Coronary artery (tissue), 2 donors: ENCODE data around the gene SETD1B.

Source experiments
- DNase-seq: peaks from one replicate; pipeline ENCODE4 v3.0.0-alpha.2; 2017; ENCODE audit warnings: low spot score
- H3K27ac ChIP-seq, 2 donors: fragments of 200-600 bp; sonication (generic); one replicate each; pipeline ENCODE4 v1.5.1; 2016 to 2019
- H3K4me3 ChIP-seq: fragments of 200-600 bp; sonication (generic); 2 replicates; pipeline ENCODE4 v1.5.1; 2016; ENCODE audit warnings: mild to moderate bottlenecking, moderate library complexity
- TF ChIP-seq, protein P1 (sequence below): fragments of 200-600 bp; sonication (generic); IDR thresholded peaks from one replicate; pipeline ENCODE4 v1.5.1; 2019; ENCODE audit warnings: antibody characterized with exemption

SETD1B gene

DNA sequence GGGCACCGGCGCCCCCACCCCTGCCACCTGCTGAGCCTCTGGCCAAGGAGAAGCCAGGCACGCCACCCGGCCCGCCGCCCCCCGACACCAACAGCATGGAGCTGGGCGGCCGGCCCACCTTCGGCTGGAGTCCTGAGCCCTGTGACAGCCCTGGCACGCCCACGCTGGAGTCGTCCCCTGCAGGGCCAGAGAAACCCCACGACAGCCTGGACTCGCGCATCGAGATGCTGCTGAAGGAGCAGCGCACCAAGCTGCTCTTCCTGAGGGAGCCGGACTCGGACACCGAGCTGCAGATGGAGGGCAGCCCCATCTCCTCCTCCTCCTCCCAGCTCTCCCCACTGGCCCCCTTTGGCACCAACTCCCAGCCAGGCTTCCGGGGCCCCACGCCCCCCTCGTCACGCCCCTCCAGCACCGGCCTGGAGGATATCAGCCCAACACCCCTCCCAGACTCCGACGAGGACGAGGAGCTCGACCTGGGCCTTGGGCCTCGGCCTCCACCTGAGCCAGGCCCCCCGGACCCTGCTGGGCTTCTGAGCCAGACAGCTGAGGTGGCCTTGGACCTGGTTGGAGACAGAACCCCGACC lies 6.5 kb downstream of the SETD1B start:
- DNase-seq = no peak
- no peak overlapping the region for H3K4me3 ChIP-seq
- TF ChIP-seq, protein P1, sequence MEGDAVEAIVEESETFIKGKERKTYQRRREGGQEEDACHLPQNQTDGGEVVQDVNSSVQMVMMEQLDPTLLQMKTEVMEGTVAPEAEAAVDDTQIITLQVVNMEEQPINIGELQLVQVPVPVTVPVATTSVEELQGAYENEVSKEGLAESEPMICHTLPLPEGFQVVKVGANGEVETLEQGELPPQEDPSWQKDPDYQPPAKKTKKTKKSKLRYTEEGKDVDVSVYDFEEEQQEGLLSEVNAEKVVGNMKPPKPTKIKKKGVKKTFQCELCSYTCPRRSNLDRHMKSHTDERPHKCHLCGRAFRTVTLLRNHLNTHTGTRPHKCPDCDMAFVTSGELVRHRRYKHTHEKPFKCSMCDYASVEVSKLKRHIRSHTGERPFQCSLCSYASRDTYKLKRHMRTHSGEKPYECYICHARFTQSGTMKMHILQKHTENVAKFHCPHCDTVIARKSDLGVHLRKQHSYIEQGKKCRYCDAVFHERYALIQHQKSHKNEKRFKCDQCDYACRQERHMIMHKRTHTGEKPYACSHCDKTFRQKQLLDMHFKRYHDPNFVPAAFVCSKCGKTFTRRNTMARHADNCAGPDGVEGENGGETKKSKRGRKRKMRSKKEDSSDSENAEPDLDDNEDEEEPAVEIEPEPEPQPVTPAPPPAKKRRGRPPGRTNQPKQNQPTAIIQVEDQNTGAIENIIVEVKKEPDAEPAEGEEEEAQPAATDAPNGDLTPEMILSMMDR = no peak
- peak overlapping the region in 1 of 2 donors; percentile 93 for H3K27ac ChIP-seq

DNA sequence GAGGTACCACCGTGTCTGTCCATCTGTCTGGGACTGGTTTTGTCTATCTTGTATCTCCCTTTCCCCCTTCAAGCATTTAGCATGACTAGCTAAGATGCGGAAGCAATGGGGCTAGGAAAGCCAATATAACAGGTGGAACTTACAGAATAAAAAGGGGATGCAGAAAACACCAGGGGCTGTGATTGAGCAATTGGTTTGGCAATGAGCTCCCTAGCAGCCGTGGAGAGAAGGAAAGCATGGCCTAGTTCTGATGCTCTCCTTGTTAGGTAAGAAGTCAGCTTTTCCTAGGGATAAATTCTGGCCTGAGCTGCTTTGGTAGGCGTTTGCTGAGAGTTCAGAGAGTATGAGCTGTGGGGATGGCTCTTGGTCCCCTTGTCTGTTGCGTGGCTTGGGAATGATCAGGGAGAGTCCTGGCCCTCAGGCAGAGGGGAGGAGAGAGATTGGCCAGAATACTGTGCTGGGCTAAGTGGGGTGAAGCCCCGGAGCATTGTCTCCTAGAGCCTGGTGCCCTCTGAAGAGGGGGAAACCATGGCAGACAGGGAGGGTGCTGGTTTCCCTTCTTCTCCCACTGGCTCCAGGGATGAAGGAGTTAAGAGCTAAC lies 7.1 kb downstream of the SETD1B start:
- DNase-seq = no peak
- Histone ChIP-seq H3K4me3 (peak overlapping the region; percentile 86), H3K27ac (peak overlapping the region; percentile 74 to 93)
- TF ChIP-seq, protein P1 = no peak

DNA sequence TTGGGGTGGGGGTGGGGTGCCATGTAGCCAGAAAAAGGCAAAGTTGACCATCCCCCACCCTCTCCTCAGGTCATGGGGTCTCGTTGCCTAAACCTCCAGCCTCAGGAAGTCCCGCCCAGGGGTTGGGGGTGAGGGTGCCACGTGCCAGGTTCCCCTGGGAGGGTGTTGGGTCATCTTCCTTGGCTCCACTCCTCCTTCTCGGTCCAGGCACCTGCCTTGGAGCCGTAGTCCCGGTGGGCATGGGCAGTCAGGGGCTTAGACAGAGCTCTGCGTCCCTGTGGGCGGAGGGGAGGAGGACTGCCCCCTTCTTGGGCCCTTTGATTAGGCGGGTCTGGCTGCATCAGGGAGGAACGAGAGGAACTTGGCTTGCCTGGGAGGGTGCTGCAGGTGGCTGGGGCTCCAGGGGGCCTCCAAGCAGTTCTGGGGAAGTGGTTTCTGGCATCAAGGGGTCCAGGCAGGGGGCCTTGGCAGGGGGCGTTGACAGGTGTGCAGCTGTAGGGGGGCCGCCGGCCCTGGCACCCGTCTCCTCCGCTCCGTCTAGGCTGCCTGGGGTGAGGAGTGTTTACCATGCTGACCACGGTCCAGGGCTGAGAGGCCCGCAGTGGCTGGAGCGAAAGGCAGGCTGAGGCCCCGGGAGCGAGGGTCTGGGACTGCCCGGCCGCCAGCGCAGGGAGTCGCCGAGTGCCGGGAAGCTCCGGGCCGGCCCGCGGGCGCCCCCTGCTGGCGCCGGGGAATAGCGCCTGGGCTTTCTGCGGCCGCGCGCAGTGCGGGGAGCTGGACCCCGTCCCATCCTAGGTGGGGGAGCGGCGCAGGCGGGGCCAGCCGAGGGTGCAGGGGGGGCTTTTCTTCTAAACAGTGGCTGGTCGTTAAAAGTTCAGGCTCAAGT lies 7.9 kb downstream of the SETD1B start:
- TF ChIP-seq, protein P1 = peak; percentile 99
- no peak for DNase-seq
- Histone ChIP-seq H3K4me3 (peak overlapping the region; percentile 86), H3K27ac (peak overlapping the region; percentile 74 to 93)

DNA sequence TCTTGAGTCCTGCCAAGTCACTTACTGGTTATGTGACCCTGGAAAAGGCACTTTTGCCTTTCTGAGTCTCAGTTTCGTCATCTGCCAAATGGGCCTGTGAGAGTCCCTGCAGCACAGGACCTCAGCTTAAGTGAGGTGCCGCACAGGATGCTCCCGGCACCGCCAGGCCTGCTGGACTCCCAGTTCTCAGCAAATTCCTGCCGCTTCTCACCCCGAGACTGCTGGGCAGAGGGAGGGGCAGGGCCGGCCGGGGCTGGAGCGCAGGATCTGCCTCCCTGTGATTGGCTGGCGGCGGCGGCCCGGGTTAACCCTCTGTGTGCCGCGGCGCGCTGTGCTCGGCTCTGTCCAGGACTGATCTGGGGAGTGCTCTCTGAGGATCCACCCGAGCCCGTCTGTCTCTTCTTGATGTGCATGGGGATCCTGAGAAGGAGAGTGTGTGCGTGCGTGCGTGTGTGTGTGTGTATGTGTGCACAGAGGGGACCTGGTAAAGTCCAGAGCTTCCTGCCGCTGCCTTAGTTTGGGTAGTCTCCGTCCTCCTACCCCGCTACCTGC lies 8.6 kb downstream of the SETD1B start:
- TF ChIP-seq, protein P1 = no peak
- DNase-seq = no peak
- Histone ChIP-seq H3K27ac (peak overlapping the region; percentile 74 to 93), H3K4me3 (peak overlapping the region; percentile 86)

DNA sequence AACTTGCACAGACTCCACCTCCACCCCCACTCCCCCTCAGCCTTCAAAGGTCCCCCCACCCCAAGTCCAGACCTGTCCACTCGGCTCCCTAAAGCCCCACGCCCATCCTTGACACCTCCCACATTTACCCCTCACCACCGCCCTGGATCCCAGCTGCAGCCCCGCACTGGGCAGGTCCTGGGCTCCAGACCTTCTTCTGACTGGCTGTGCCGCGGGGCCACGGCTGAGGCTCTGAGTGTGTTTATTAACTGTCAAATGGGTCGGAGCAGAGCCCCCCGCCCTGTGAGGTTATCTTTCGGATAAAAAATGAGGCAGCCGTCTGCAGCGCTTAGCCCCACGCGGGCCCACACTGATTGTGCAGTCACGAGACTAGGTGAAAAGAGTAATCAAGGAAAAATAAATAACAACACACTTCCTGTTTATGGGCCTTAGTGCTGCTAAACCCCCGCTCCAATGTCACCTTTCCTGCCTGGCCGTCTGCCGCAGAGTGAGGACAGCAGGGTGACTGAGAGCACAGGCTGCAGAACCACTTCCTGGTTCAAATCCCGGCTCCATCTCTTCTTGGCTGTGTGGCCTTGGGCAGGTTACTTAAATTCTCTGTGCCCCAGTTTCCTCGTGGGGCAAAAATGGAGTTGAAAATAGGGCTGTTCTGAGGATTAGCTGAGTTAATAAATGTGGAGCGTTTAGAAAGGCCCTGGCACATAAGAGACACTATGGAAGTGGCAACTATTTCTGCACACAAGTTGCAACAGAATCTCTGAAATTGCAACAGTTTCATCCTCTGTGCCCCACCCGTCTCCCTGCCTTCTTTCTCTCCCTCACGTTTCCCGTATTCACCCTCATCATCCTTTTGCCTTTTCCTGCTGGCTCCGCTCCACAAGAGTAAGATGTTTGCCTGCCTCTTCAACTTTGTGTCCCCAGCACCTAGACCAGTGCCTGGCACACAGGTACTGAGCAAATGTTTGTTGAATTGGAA lies 9.4 kb downstream of the SETD1B start:
- Histone ChIP-seq H3K27ac (peak overlapping the region in 1 of 2 donors; percentile 31), H3K4me3 (peak overlapping the region; percentile 86)
- TF ChIP-seq, protein P1 = no peak
- no peak for DNase-seq

DNA sequence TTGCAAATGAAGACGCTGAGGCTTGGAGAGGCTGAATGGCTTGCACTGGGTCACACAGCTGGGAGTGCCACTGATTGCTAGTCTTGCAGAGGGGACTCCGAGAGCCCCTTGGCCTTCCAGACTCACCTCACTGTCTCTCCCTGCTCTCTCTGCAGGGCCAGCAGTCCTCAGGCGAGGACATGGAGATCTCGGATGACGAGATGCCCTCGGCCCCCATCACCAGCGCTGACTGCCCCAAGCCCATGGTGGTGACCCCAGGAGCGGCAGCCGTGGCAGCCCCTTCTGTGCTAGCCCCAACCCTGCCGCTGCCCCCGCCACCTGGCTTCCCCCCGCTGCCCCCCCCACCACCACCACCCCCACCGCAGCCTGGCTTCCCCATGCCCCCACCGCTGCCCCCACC lies 10.1 kb downstream of the SETD1B start:
- H3K4me3 ChIP-seq = no peak overlapping the region
- DNase-seq = no peak
- H3K27ac ChIP-seq = no peak overlapping the region
- TF ChIP-seq, protein P1 = no peak
